ENCODE data around the gene RBM15B. TPM values are rescaled to one million over a fixed set of nuclear protein-coding genes. Genes with fewer than 3 reads are reported as not detected.

RBM15B gene
- total RNA-seq, 1 experiment from 2014 or later: 33.7 TPM

- BruUV-seq (replicated peaks): no TSS peak
- intact Hi-C loops (cut with micrococcal nuclease; ENCODE audit: unreplicated experiment): loop anchor here (1.0 kb wide), 1 partner anchor 112 kb away; the partner anchor contains the start of gene DCAF1
- Histone ChIP-seq H3K27me3 (replicated peaks; ENCODE audit: control insufficient read depth, insufficient read depth, low read length) (no peaks in the 10 kb centered on the region), H3K4me3 (ENCODE audit: low read depth, low read length) (no peak overlapping the region), H3K9me3 (no peaks in the 10 kb centered on the region), H3K36me3 (ENCODE audit: control insufficient read depth, insufficient read depth, low read length) (peaks cover 4% of the 10 kb centered on the region), H3K4me1 (peaks cover 58% of the 10 kb centered on the region)
- peak; percentile 52 to 53 for TF ChIP-seq CTCF (IDR thresholded peaks at IDR 0.05; ENCODE audit: insufficient read depth in 1 of 2, low read depth in 1 of 2, low read length in 1 of 2, severe bottlenecking in 1 of 2, unreplicated experiment in 1 of 2)
- Mint-ChIP-seq H3K36me3 (ENCODE audit: insufficient read depth, unreplicated experiment) (peaks cover 74% of the 10 kb centered on the region), H3K4me1 (ENCODE audit: low read depth, unreplicated experiment) (peaks cover 23% of the 10 kb centered on the region), H3K27me3 (ENCODE audit: insufficient read depth, unreplicated experiment) (no peaks in the 10 kb centered on the region), H3K9me3 (ENCODE audit: unreplicated experiment) (no peaks in the 10 kb centered on the region), H3K4me3 (ENCODE audit: unreplicated experiment) (peak overlapping the region; percentile 59), H3K27ac (ENCODE audit: unreplicated experiment) (peak overlapping the region; percentile 80)
- CTCF ChIA-PET: interaction anchor here (0.6 to 1.5 kb wide), 3 partner anchors 16 to 967 kb away, joined by 3 to 21 read pairs (median 4); partner anchors contain the start of gene DCAF1
- POLR2A ChIA-PET: no interaction called here
- DNase-seq: peak; percentile 83 to 86
Measured at GRCh38 chr3:51388286-51389029, 2.6 kb upstream of the RBM15B start.

GRCh38 chr3:51389423-51390183, 1.5 kb upstream of the RBM15B start:
- no TSS peak for BruUV-seq (replicated peaks)
- Histone ChIP-seq H3K4me3 (ENCODE audit: low read depth, low read length) (no peak overlapping the region), H3K36me3 (ENCODE audit: control insufficient read depth, insufficient read depth, low read length) (peaks cover 4% of the 10 kb centered on the region), H3K4me1 (peaks cover 54% of the 10 kb centered on the region), H3K27me3 (replicated peaks; ENCODE audit: control insufficient read depth, insufficient read depth, low read length) (no peaks in the 10 kb centered on the region), H3K9me3 (no peaks in the 10 kb centered on the region)
- Mint-ChIP-seq H3K36me3 (ENCODE audit: insufficient read depth, unreplicated experiment) (peaks cover 85% of the 10 kb centered on the region), H3K27me3 (ENCODE audit: insufficient read depth, unreplicated experiment) (no peaks in the 10 kb centered on the region), H3K27ac (ENCODE audit: unreplicated experiment) (peak overlapping the region; percentile 80), H3K9me3 (ENCODE audit: unreplicated experiment) (no peaks in the 10 kb centered on the region), H3K4me1 (ENCODE audit: low read depth, unreplicated experiment) (peaks cover 28% of the 10 kb centered on the region), H3K4me3 (ENCODE audit: unreplicated experiment) (peak overlapping the region; percentile 40)
- POLR2A ChIA-PET: no interaction called here
- CTCF ChIA-PET: interaction anchor here (0.6 to 1.5 kb wide), 4 partner anchors 10 to 968 kb away, joined by 3 to 21 read pairs (median 4); partner anchors contain the start of gene DCAF1
- intact Hi-C loops (cut with micrococcal nuclease; ENCODE audit: unreplicated experiment): loop anchor here (5.0 kb wide), 1 partner anchor 293 kb away; no protein-coding TSS in a partner anchor
- peak; percentile 72 to 76 for TF ChIP-seq CTCF (IDR thresholded peaks at IDR 0.05; ENCODE audit: insufficient read depth in 1 of 2, low read depth in 1 of 2, low read length in 1 of 2, severe bottlenecking in 1 of 2, unreplicated experiment in 1 of 2)
- DNase-seq: peak; percentile 66 to 67
